Activated T-cell treated with anti-CD3 and anti-CD28 coated beads for 1 hour (primary cell): Measurements from ENCODE around the gene SURF2.

ENCODE experiments used
- DNase-seq: peaks from one replicate; pipeline ENCODE4 v3.0.0-alpha.2; 2020; ENCODE audit warnings: low read depth

The SURF2 gene

DNA sequence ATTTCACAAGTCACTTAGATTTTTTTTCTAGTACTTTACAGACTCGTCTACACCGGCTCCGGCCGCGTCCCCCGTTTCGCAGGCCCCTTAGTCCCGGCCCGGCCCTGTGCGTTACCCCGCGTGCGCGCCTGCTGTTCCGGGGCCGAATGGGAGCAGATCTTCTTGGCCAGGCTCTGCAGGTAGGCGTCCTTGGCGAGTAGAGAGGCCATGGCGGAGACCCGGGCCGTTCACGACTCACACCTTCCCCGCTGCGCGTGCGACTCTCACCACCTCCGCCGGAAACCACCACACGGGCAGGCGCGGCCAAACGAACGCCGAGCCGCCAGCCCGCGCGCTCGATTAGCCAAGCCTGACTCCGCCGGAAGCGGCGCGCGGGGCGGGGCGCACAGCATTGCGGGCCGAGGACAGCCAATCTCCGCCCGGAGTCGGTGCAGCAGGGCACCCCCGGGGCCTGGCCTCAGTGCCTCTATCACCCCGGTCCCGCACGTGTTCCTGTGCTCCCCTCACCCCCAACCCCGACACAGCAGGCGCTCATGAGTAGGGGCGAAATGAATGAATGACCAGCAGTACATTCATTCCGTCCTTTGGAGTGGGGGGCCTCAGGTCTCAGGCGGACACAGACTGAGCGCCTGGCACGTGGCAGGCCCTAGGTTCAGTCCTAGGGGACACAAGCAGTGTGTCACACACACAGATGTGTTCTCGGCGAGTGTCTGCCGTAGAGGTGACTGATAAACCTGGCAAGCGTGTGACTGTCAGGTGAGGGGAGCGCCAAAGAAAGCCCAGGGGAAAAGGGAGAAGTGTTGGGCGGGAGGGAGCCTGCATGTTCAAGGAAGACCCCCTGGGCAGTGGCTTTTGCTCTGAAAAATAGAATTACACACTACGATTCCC, 20.2 kb upstream of the SURF2 start, which contains the start of gene SURF6:
Gene SURF6 (minus strand): TSS at position 265 of the 888 bp plus-strand sequence. CDS start 56 bp downstream, at position 209.
- peak; percentile 93 for DNase-seq

DNA sequence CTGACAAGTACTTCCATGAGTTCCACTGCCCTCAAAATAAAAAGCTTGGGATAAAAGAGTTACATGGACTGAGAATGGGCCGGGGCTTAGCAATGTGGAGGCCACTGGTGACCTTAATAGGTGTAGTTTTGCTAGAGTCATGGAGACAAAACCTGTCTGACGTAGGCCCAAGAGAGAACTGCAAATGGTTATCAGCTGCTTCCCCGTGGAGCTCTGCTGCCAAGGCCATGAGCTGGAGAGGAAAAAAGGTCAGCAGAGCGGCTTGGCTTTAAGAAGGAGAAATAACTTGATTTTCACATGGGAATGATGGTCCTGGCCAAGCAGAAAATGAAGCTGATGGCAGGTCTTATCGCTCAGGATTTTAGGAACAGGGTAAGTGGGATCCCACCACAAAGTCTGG, 16.7 kb upstream of the SURF2 start:
- no peak for DNase-seq

DNA sequence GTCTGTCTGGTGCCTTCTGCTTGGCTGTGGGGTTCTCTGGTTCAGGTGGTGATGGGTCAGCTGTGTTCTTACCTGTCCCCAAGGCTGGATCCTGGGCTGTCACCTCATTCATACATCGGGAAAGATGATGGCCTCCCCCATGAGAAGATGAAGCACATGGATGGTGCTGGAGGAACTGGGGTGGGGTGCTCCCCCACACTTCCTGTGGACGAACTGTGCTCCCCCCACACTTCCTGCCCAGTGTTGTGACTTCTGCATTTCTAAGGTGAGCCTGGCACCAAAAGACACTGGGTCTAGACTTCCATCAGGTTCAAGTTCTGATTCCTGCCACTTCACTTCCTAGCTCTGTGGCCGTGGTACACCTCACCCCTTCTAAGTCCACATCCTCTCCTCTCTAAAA, 16.1 kb upstream of the SURF2 start:
- DNase-seq, result no peak

DNA sequence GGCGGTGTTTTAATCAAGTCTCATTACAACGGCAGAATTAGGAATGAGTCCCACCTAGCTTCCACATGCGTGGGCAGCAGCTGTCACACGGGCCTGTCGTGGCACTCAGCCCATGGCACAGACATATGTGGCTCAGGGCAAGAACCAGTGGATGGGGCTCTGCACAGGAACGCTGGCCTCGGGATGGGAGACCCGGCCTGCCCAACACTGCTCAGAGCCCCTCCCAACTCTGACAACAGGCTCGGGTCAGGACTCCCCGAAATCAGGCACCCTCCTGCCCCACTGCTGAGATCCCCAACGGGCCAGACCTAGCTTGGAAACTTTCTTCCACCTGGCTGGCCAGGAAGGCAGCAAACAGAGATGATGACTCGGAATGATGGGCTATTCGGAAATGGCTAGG, 15.4 kb upstream of the SURF2 start:
- no peak for DNase-seq

DNA sequence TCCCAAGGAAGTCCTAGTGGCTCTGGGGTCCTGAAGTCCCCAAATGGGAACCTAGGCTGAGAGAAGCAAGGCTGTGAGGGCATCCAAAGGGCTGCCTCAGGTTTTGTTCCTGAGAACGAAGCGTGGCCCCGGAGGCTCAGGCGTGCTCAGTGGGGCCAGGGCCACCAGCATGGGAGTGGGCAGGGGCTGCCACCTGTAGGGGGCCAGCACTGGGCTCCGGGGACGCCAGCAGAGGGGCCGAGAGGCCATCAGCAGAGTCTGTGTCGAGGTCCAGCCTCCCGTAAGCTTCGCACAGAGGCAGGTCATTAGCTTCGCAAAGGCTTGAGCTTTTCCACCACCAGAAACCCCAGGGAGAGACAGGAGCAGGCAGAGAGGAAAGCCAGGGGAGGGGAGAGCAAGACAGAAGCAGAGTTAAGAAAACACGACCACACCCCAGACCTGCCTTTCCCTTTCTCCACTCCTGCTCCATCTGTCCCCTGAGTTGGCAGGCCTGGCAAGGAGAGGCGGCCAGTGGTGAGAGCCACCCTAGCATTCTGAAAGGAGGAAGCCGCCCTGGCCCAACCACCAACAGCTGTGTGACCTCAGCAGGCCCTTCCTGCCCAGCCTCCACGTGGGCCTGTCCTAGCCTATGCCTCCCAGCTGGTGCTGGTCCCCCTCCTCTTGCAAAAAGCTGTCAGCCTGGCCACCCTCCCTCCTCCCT, 14.8 kb upstream of the SURF2 start:
- no peak for DNase-seq

DNA sequence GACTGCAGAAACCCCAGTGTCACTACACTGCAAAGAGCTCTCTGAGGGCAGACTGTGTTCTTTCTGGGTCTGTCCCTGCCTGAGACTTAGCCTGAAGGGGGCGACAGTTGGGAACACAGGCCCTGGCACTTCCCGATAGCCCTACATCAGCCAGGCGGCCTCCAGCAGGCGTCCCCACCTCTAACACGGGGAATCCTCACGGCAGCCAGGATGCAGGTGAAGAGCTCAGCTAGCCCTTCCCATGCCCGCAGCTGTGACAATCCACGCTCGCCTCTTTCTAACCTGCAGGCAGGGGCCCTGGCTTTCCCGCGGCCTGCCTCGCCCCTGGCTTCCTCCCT, 14.3 kb upstream of the SURF2 start:
- DNase-seq, result no peak

DNA sequence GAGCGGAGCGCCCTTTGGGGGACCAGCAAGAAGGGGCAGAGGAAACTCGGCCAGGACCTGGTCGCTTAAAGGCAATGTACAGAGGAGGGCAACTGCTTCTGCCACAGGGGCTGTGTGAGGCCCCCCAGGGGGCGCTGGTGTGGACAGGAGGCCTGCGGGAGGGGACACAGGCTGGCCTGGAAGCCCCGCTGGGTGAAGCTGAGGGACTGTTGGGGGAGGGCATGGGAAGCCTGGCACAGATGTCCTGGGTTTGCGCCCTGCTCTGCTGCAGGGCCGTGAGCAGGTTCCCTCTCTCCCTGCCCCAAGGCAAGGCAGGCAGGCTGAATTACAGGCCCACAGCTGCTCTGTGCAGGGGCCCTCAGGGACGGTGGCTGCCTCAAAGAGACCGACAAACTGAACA, 13.8 kb upstream of the SURF2 start:
- no peak for DNase-seq

DNA sequence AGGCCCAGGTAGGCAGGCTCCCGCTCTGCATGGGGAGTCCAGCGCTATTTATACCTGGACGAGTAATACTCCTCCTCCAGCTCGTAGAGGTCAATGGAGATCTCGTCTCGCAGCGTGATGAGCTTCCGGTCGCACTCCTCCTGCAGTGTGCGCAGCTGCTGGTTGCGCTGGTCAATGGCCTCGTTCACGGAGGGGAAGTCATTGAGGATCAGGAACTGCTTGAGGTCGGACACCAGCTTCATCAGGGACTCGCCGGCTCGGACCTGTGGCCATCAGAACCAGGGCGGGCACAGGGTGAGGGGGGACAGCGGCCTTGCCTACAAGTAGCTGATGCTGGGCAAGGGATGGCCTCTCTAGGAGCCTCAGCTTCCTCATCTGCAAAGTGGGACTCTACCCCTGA, 12.3 kb upstream of the SURF2 start:
- DNase-seq, result no peak

DNA sequence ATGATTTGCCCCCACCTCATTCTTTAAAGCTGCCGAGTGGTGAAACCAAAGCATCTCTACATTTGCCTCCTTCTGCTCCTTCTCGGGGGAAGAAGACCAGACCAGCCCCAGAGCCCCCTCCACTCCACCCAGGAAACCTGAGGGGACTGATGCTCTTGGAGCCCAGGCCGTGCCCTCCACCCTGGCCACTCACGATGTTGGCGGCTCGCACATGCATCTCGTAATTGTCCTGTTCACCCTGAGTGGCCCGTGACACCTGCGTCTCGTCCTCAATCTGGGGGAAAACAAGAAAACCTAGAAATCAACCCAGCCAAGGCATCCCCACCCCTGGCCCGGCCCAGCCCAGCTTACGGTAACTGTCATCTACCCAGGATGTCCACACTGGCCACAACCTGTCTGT, 11.4 kb upstream of the SURF2 start:
- no peak for DNase-seq

DNA sequence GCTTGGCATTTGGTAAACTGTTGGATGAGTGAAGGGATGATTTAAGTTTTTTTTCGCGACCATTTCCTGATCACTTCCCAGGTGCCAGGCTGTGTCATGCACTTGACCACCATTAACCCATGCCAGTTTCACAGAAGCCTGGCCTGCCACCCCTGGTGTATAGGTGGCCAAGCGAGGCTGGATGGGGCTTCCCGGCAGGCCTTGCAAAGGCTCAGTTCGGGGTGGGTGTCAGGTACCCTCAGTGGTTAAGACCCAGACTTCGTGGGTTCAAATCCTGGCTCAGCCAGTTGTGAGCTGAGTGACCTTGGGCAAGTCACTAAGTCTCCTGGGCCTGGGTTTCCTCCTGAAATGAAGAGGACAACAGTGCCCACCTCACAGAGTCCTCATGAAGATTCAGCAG, 10.8 kb upstream of the SURF2 start:
- no peak for DNase-seq

DNA sequence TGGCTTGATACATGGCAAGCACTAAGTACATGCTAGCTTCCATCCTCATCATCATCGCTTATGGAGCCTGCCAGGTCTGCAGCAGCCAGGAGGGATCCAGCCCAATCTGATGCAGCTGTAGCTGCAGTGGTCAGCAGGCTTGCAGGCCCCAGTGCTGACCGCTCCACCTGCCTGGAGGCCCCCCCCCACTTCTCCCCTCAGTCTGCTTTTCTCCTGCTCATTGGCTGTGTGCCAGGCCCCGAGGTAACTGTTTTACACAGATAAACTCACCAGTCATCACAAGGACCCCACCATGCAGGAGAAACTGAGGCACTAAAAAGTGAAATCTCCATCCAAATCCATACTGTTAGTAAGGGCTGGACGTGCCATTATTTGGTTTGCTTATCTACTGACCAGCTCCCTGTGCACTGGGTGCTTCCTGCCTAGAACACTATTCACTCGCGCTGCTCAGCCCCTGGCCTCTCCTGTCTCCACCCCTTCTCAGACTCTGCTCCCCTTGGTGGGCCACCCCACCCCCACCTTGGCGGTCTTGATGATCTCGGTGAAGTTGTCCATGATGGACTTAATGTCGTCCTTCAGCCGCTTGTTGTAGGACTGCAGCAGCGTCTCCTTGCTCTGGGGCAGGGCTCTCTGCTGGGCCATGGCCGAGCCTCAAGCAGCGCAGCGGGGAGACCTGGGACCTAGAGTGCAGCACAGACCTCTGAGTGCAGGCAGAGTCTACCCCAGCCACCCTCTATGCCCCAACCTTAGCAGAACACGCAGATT, 10.1 kb upstream of the SURF2 start:
- no peak for DNase-seq

DNA sequence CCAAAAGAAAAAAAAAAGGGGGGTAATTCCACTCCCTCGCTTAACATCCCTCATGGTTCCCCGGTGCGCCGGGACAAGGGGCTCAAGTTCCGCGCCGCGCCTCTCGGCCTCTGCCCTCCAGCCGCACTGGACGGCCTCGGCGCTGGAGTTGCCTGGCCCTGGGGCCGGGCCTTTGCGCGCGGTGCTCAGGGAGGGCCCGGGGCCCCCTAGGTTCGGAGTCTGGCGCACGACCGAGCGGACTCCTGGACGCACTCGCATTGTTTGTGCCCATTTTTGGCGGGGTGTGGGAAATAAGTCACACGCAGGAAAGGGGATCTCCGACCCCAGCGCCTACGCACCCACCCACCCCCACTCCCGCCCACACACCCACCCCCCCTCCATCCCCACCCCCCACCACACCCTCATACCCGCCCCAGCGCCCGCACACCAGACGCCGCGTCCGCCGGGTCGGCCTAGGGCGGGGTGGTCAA, 8.8 kb upstream of the SURF2 start:
- DNase-seq, result no peak

DNA sequence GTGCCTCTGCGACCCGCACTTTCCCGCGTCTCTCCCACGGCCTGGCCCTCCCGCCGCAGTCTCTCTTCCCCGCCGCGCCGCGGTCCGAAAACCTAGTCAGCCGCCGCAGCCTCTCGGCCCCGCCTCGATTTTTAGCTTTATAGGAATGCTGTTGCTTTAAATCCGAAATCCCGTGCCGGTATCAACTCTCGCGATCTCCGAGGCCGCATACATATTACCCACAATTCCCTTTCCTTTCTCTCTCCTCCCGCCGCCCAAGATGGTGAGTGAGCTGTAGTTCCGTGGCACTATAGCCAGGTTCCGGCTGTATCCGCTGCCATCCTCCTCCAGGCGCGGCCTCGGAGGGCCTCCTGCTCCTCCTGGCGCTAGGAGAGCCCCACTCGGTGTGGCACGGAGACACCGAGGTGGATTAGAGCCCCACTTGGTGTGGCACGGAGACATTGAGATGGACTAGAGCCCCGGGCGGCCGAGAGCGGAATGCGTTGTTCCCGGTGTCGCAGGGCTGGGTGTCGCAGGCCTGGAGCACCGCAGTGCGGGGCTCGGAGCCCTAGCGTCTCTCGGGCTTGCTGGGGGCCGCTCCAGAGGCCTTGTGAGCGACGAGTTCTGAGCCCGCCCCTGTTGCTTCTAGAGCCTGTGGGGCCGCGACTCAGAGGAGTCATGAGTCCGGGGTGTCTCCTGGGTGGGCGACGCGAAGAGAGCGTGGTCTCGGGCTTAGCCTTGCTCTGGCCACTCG, 8.2 kb upstream of the SURF2 start, which contains the start of the genes MED22 and RPL7A:
Gene MED22 (minus strand): TSS at position 147 of the 733 bp plus-strand sequence. CDS start 1,469 bp downstream, outside the sequence.
Gene RPL7A (plus strand): TSS at position 234 of the 733 bp plus-strand sequence. CDS start 26 bp downstream, at position 260.
- peak; percentile 83 for DNase-seq

DNA sequence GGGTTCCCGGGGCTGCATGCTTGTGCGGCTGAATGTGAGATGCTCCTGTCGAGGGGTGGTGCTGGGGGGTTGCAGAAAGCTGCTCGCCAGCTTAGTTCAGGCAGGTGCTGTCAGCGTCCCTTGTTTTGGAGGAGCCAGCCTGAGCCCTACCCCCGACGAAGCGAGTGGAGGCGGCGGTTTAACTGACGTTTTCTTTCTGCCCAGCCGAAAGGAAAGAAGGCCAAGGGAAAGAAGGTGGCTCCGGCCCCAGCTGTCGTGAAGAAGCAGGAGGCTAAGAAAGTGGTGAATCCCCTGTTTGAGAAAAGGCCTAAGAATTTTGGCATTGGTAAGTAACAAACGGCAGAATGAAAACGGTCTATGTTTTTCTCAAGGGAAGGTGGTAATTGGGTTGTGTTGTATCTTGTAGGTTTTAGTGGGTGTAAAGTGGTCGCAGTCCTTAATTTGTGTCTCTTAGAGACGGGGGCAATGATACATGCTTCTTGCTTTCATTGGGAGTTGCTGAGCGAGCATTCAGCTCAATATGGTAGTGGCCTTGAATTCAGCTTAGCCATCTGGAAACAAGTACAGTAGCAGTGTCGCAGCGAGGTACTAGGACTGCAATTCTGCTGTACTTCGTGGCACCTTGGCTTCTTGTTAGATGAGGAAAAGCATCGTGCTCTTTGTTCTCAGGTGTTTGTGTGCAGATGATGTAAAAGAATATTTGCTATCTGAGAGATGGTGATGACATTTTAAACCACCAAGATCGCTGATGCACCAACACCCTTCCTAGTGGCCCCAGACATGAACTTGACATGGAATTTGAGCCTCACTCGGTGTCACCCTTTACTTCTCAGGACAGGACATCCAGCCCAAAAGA, 7.4 kb upstream of the SURF2 start:
- no peak for DNase-seq

DNA sequence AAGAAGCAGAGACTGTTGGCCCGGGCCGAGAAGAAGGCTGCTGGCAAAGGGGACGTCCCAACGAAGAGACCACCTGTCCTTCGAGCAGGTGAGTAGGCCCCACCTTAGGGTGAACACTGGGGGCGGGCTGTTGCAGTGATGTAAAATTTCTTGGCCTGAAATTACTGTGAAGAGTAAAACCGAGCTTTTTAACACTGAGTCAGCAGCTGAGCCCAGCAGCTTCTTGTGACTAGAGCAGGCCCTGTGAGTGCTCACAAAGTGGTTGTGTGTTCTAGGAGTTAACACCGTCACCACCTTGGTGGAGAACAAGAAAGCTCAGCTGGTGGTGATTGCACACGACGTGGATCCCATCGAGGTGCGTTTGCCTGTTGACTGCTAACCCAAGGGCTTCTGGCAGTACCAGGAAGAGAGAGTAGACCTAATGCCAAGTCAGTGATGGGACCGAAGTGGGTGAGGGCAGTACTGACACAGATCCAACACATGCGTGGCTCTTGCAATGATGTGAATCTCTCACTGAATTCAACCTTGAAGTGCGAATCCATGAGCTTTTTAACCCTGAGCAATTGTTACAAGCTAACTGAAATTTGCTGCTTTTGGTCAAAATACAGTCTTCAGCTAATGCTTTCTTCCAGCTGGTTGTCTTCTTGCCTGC, 6.3 kb upstream of the SURF2 start:
- DNase-seq, result no peak

DNA sequence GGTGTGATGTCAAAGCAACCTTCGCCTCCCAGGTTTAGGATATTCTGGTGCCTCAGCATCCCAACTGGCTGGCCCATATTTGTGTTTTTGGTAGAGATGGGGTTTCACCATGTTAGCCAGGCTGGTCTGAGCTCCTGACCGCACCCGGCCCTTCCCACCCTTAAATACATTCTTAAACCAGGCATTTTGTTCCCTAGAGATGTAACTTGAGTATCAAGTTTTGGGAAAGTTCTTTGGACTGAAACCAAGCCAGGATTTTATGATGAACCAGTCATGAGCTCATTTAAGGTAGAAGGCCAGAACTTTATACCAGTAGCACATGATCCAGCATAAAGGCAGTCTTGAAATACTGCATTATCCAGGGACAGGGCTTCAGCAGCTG, 4.8 kb upstream of the SURF2 start:
- DNase-seq, result no peak

DNA sequence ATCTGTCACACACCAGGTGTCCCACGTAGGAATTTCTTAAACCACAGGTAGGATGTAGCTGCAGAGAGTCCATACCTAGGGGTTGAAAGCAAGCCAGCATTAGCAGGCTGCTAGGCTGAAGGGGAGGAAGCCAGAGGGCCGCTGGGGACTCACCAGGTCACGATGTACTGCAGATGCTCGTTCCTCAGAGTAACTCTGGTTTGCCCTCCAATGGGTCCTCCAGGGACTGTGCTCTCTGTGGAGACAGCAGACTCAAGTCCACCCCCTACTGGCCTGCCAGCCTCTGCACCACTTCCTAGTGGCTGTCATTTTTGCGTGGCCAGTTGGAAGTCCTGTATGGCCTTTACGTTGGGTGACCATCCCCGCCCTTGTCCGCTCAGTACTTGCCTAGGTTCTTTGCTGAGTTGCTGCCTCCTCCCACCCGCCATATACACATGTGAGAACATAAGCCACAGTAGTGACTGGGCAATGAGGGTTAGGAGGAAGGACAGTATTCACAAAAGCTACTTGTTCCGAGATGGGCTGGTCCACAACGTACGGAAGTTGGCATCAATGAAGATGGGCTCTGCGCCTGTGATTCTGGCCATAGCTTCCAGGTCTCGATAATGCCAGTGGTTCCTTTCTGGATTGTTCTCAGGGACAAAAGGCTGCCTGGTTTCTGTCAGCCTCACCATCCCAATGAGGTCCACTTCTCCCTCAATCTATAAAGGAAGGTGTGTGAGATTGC, 4.3 kb upstream of the SURF2 start:
- no peak for DNase-seq

DNA sequence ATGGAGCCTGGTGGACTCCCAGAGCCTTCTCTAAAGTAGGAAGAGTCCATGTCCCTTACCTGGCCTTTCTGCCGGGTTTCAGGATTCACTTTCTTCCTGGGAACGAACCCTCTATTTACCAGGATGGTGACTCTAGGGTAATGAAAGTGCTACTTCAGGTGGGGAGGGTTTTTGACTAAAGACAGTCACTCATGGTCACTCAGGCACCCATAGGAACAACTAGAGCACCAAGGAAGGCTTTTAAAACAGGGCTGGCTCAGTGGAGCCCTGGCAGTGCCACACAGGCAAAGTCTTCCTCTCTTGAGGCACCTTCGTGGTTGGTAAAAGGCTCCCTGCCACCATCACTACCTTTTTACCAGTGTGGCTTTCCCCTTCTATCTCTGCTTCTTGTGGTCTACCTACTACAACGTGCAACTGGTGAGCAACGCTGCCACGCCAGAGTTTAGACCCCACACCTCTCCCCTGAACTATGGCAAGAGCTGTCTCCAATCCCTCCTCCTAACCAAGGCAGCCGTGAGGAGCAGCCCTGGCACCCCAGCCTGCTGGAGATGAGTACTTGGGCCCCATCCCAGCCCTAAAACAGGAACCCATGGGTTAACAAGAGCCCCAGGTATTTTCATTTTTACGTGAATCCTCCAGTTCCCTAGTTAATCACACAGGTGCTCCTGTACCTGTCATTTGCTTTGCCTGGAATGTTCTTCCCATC, 3.6 kb upstream of the SURF2 start:
- DNase-seq, result no peak

DNA sequence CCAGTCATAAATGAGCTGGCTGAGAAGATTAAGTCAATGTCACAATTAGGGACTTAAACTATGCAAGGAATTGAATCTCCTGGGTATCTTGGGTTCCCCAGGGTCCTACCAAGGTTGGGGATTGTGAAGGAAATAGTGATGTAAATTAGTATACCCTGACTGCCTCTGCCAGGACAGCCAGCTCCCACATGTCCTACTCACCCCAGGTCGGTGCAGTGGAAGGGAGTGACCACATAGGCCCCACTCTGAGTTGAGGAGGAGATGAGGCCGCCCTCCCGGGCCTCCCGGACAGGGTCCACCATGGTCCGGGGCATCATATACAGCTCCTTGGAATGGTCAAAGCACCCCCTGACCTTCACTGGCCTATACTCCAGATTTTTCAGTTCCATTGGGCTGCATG, 2.8 kb upstream of the SURF2 start:
- no peak for DNase-seq
